Measurements from ENCODE around the gene ACBD5. TPM values are rescaled to one million over a fixed set of nuclear protein-coding genes. Genes with fewer than 3 reads are reported as not detected.

ACBD5 gene
- polyA plus RNA-seq, 1 of the 3 experiments (the other 2 are of a cell fraction) = 12.5 TPM

DNA sequence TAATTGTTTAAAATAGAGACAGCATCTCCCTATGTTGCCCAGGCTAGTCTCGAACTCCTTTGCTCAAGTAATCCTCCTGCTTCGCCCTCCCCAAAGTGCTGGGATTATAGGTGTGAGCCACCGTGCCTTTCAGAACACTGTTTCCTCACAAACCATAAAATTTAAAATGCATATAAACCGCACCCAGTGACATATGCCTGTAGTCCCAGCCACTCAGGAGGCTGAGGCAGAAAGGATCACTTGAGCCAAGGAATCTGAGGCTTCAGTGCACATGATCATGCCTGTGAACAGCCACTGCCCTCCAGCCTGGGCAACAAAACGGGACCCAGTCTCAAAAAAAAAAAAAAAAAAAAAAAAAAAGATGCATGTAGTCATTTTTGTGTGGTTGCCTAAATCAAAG lies 36.8 kb downstream of the ACBD5 start:
- Histone ChIP-seq H3K27me3 (ENCODE audit: insufficient read depth) (no peaks in the 10 kb centered on the region), H3K4me2 (no peak overlapping the region), H3K9me3 (no peaks in the 10 kb centered on the region), H3K27ac (ENCODE audit: low read depth in 2 of 2, low read length in 1 of 2) (no peak overlapping the region), H3F3A (replicated peaks; ENCODE audit: insufficient read depth) (peaks cover 8% of the 10 kb centered on the region), H3K9me2 (no peaks in the 10 kb centered on the region), H4K20me1 (ENCODE audit: insufficient read depth) (no peaks in the 10 kb centered on the region), H3K9ac (no peak overlapping the region), H3K4me1 (ENCODE audit: control insufficient read depth in 1 of 2, insufficient read depth in 2 of 2, low read depth in 1 of 2, low read length in 1 of 2) (no peaks in the 10 kb centered on the region), H3K79me2 (ENCODE audit: insufficient read depth) (no peaks in the 10 kb centered on the region), H2AFZ (ENCODE audit: low read depth) (no peak overlapping the region), H3K4me3 (ENCODE audit: low read depth in 2 of 2, low read length in 1 of 2) (no peak overlapping the region), H3K36me3 (replicated peaks in 1 of 2; ENCODE audit: control insufficient read depth in 1 of 2, insufficient read depth in 2 of 2, low read length in 1 of 2) (peaks cover 34 to 39% of the 10 kb centered on the region in 2 experiments)
- ChIA-PET POLR2A (no interaction called here), CTCF (no interaction called here)
- TF ChIP-seq FOSL2 (IDR thresholded peaks at IDR 0.05; ENCODE audit: borderline replicate concordance, low read depth) = no peak
- TF ChIP-seq, protein P1, sequence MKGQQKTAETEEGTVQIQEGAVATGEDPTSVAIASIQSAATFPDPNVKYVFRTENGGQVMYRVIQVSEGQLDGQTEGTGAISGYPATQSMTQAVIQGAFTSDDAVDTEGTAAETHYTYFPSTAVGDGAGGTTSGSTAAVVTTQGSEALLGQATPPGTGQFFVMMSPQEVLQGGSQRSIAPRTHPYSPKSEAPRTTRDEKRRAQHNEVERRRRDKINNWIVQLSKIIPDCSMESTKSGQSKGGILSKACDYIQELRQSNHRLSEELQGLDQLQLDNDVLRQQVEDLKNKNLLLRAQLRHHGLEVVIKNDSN (IDR thresholded peaks at IDR 0.05; ENCODE audit: borderline replicate concordance, low read depth) = no peak
- TF ChIP-seq NFIC (IDR thresholded peaks at IDR 0.05; ENCODE audit: borderline replicate concordance) = no peak
- no peak for TF ChIP-seq MXI1 (IDR thresholded peaks at IDR 0.05; ENCODE audit: low read depth, low read length)
- TF ChIP-seq GABPA (IDR thresholded peaks at IDR 0.05; ENCODE audit: low read depth) = no peak
- TF ChIP-seq MEF2A (IDR thresholded peaks at IDR 0.05; ENCODE audit: borderline replicate concordance, low read depth) = no peak
- no peak for TF ChIP-seq JUND (IDR thresholded peaks at IDR 0.05)
- no peak for TF ChIP-seq SMC3 (IDR thresholded peaks at IDR 0.05; ENCODE audit: low read depth, low read length)
- TF ChIP-seq, protein P2, sequence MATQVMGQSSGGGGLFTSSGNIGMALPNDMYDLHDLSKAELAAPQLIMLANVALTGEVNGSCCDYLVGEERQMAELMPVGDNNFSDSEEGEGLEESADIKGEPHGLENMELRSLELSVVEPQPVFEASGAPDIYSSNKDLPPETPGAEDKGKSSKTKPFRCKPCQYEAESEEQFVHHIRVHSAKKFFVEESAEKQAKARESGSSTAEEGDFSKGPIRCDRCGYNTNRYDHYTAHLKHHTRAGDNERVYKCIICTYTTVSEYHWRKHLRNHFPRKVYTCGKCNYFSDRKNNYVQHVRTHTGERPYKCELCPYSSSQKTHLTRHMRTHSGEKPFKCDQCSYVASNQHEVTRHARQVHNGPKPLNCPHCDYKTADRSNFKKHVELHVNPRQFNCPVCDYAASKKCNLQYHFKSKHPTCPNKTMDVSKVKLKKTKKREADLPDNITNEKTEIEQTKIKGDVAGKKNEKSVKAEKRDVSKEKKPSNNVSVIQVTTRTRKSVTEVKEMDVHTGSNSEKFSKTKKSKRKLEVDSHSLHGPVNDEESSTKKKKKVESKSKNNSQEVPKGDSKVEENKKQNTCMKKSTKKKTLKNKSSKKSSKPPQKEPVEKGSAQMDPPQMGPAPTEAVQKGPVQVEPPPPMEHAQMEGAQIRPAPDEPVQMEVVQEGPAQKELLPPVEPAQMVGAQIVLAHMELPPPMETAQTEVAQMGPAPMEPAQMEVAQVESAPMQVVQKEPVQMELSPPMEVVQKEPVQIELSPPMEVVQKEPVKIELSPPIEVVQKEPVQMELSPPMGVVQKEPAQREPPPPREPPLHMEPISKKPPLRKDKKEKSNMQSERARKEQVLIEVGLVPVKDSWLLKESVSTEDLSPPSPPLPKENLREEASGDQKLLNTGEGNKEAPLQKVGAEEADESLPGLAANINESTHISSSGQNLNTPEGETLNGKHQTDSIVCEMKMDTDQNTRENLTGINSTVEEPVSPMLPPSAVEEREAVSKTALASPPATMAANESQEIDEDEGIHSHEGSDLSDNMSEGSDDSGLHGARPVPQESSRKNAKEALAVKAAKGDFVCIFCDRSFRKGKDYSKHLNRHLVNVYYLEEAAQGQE (IDR thresholded peaks at IDR 0.05; ENCODE audit: low read depth, low read length) = no peak
- no peak for TF ChIP-seq SIN3A (IDR thresholded peaks at IDR 0.05; ENCODE audit: borderline replicate concordance, low read depth, low read length)
- TF ChIP-seq FOXM1 (IDR thresholded peaks at IDR 0.05; ENCODE audit: low read depth) = no peak
- TF ChIP-seq POLR2AphosphoS5 (IDR thresholded peaks at IDR 0.05; ENCODE audit: low read depth, low read length) = no peak
- TF ChIP-seq, protein P3, sequence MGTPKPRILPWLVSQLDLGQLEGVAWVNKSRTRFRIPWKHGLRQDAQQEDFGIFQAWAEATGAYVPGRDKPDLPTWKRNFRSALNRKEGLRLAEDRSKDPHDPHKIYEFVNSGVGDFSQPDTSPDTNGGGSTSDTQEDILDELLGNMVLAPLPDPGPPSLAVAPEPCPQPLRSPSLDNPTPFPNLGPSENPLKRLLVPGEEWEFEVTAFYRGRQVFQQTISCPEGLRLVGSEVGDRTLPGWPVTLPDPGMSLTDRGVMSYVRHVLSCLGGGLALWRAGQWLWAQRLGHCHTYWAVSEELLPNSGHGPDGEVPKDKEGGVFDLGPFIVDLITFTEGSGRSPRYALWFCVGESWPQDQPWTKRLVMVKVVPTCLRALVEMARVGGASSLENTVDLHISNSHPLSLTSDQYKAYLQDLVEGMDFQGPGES (IDR thresholded peaks at IDR 0.05; ENCODE audit: low read depth, low read length) = no peak
- TF ChIP-seq FOXJ3 (CRISPR knock-in tag; IDR thresholded peaks at IDR 0.05) = no peak
- TF ChIP-seq TCF12 (IDR thresholded peaks at IDR 0.05) = no peak
- no peak for TF ChIP-seq CHD2 (IDR thresholded peaks at IDR 0.05; ENCODE audit: low read length, partially characterized antibody)
- no peak for TF ChIP-seq EP300 (IDR thresholded peaks at IDR 0.05; ENCODE audit: borderline replicate concordance in 1 of 2, low read depth in 1 of 2, low read length in 1 of 2)
- no peak for DNase-seq
- 96% methylated on average over 5 of the region's 5 CpGs for WGBS (ENCODE audit: low lambda C conversion rate)
